HCT116 (cell line): ENCODE measurements around the gene DNAJA4. TPM values are rescaled to one million over a fixed set of nuclear protein-coding genes. Genes with fewer than 3 reads are reported as not detected.

Source experiments
- ATAC-seq: fragments of 200-7000 bp; cut with Tn5 transposase; 2 replicates; pipeline ENCODE4 v1.9.1; 2020; ENCODE audit warnings: mild to moderate bottlenecking, moderate library complexity
- BruUV-seq: library from RNA; stranded (reverse); fragments of 400-500 nt; replicated peaks from 2 replicates; lab custom pipeline; 2021; lab: Mats Ljungman, UMichigan
- CTCF ChIA-PET: fragments of 300-600 bp; sonication (Branson Sonifier 250); formaldehyde crosslinking; loops from one replicate; lab custom pipeline; 2021; ENCODE audit warnings: antibody characterized with exemption; lab: Charles Lee
- POLR2A ChIA-PET: fragments of 300-600, 350-600 bp; sonication (Branson Sonifier 250); formaldehyde crosslinking; loops from one replicate; lab custom pipeline; 2021; ENCODE audit warnings: antibody characterized with exemption; lab: Charles Lee
- RAD21 ChIA-PET, 2 experiments: fragments of 300-600 bp; sonication (Branson Sonifier 250); formaldehyde crosslinking; loops; one replicate each; lab custom pipeline; 2023; ENCODE audit warnings: low total read pairs in 2 of 2; ENCODE audit not compliant: uncharacterized antibody in 2 of 2, unreplicated experiment in 2 of 2, low non-redundant PET in 1 of 2; lab: Charles Lee
- DNase-seq: peaks from one replicate; pipeline ENCODE4 v3.0.0-alpha.2; 2010; ENCODE audit warnings: low read depth, low spot score
- H2AFZ ChIP-seq: fragments of 200-600 bp; shearing (Covaris generic), sonication (generic); 2 replicates; pipeline ENCODE4 v1.6.1; 2017; ENCODE audit warnings: low read depth, mixed run types, mixed read lengths, antibody characterized with exemption, low read length; ENCODE audit not compliant: poor library complexity, severe bottlenecking
- H3K27ac ChIP-seq: 2 replicates; pipeline ENCODE4 v1.5.1; 2012; ENCODE audit warnings: low read depth, low read length
- H3K27me3 ChIP-seq: fragments of 200-600 bp; sonication (generic); 2 replicates; pipeline ENCODE4 v1.6.1; 2016; ENCODE audit warnings: mixed run types, low read length, mixed read lengths; ENCODE audit not compliant: insufficient read depth
- H3K36me3 ChIP-seq, 2 experiments: fragments of 200-500 bp in 1 of 2; fragments of 200-600 bp in 1 of 2; sonication (Bioruptor generic) in 1 of 2; sonication (generic) in 1 of 2; 2 replicates each; pipeline versions ENCODE4 v1.5.1 to v1.6.1; 2014 to 2016; ENCODE audit warnings: low read length in 2 of 2, inconsistent platforms in 1 of 2, mixed read lengths in 1 of 2, mixed run types in 1 of 2; ENCODE audit not compliant: insufficient read depth in 2 of 2, control insufficient read depth in 1 of 2
- H3K4me1 ChIP-seq, 2 experiments: fragments of 200-600 bp in 1 of 2; sonication (generic) in 1 of 2; 2 replicates each; pipeline versions ENCODE4 v1.5.1 to v1.6.1; 2012 to 2017; ENCODE audit warnings: low read length in 2 of 2, inconsistent platforms in 1 of 2, mild to moderate bottlenecking in 1 of 2, mixed read lengths in 1 of 2, mixed run types in 1 of 2, moderate library complexity in 1 of 2; ENCODE audit not compliant: insufficient read depth in 2 of 2, control insufficient read depth in 1 of 2
- H3K4me2 ChIP-seq: fragments of 200-600 bp; sonication (generic); 2 replicates; pipeline ENCODE4 v1.6.1; 2017; ENCODE audit warnings: mixed run types, low read length, mixed read lengths
- H3K4me3 ChIP-seq, 2 experiments: fragments of 200-600 bp in 1 of 2; sonication (generic) in 1 of 2; replicated peaks in 1 of 2; 2 replicates each; pipeline ENCODE4 v1.5.1; 2011 to 2016; ENCODE audit warnings: low read length in 2 of 2, control low read depth in 1 of 2, low read depth in 1 of 2, mild to moderate bottlenecking in 1 of 2, mixed read lengths in 1 of 2, mixed run types in 1 of 2
- H3K79me2 ChIP-seq: fragments of 200-600 bp; sonication (generic); 2 replicates; pipeline ENCODE4 v1.6.1; 2017; ENCODE audit warnings: mild to moderate bottlenecking, mixed run types, low read length, moderate library complexity, mixed read lengths; ENCODE audit not compliant: insufficient read depth
- H3K9ac ChIP-seq: fragments of 200-600 bp; sonication (generic); 2 replicates; pipeline ENCODE4 v1.6.1; 2016; ENCODE audit warnings: low read length, mixed read lengths
- H3K9me2 ChIP-seq: fragments of 200-600 bp; sonication (generic), shearing (Covaris generic); 2 replicates; pipeline ENCODE4 v1.6.1; 2017; ENCODE audit warnings: mixed run types, mild to moderate bottlenecking, moderate library complexity; ENCODE audit not compliant: insufficient read depth
- H3K9me3 ChIP-seq, 2 experiments: fragments of 200-500 bp in 1 of 2; fragments of 200-600 bp in 1 of 2; sonication (Bioruptor generic) in 1 of 2; sonication (generic) in 1 of 2; 2 replicates each; pipeline ENCODE4 v1.6.1; 2014 to 2017; ENCODE audit warnings: low read length in 2 of 2, mixed read lengths in 2 of 2, inconsistent platforms in 1 of 2, low read depth in 1 of 2, mild to moderate bottlenecking in 1 of 2, mixed run types in 1 of 2, moderate library complexity in 1 of 2; ENCODE audit not compliant: control insufficient read depth in 1 of 2, insufficient read depth in 1 of 2
- H4K20me1 ChIP-seq: fragments of 200-600 bp; sonication (generic), shearing (Covaris generic); 2 replicates; pipeline ENCODE4 v1.6.1; 2017; ENCODE audit warnings: mixed run types, mild to moderate bottlenecking, moderate library complexity; ENCODE audit not compliant: insufficient read depth
- ATF3 ChIP-seq: IDR thresholded peaks from 2 replicates; pipeline ENCODE4 v1.6.1; 2012
- CBX3 ChIP-seq: IDR thresholded peaks from 2 replicates; pipeline ENCODE4 v1.6.1; 2012; ENCODE audit warnings: low read depth
- FOSL1 ChIP-seq: IDR thresholded peaks from 2 replicates; pipeline ENCODE4 v1.6.1; 2012; ENCODE audit warnings: low read depth
- SRF ChIP-seq: IDR thresholded peaks from 2 replicates; pipeline ENCODE4 v1.6.1; 2012; ENCODE audit warnings: low read depth
- ZBTB33 ChIP-seq: IDR thresholded peaks from 2 replicates; pipeline ENCODE4 v1.6.1; 2011; ENCODE audit warnings: mild to moderate bottlenecking, low read length, moderate library complexity; ENCODE audit not compliant: insufficient replicate concordance; ENCODE audit errors: extremely low read depth
- intact Hi-C: fragments of 100-400 bp; cut with micrococcal nuclease; formaldehyde crosslinking; loops from 2 replicates; pipeline ENCODE4 v1.10.0; 2022
- total RNA-seq: library from RNA; stranded (reverse); gene quantifications from one replicate; pipeline ENCODE4 v1.2.1, GENCODE V29; 2021; ENCODE audit not compliant: unreplicated experiment

Gene DNAJA4
- total RNA-seq, 1 experiment from 2014 or later: 66.6 TPM

GRCh38 chr15:78255421-78256043 is 8.8 kb upstream of the DNAJA4 start:
- POLR2A ChIA-PET: no interaction called here

More at GRCh38 chr15:78255421-78256043, 8.8 kb upstream of the DNAJA4 start:
- BruUV-seq: no TSS peak
- H3K27me3 ChIP-seq: no peaks in the 10 kb centered on the region
- no peak overlapping the region for H3K27ac ChIP-seq
- no peaks in the 10 kb centered on the region for H4K20me1 ChIP-seq
- H3K4me2 ChIP-seq: no peak overlapping the region
- ATAC-seq: no peak
- no peaks in the 10 kb centered on the region for H3K9me3 ChIP-seq
- H3K9ac ChIP-seq: no peak overlapping the region
- H3K79me2 ChIP-seq: no peaks in the 10 kb centered on the region
- intact Hi-C loops: no loop called here
- no peak overlapping the region for H3K4me3 ChIP-seq
- H3K9me2 ChIP-seq: no peaks in the 10 kb centered on the region
- ChIA-PET CTCF (no interaction called here), RAD21 (no interaction called here)
- TF ChIP-seq CBX3 (no peak), ATF3 (no peak), ZBTB33 (no peak), SRF (no peak), FOSL1 (no peak)
- no peaks in the 10 kb centered on the region for H3K36me3 ChIP-seq
- H2AFZ ChIP-seq: no peak overlapping the region
- no peak for DNase-seq
- H3K4me1 ChIP-seq: no peaks in the 10 kb centered on the region; a peak in 1 of 4 replicates
